Testis (tissue), 2 donors: Measurements from ENCODE around the gene PSENEN.
A peak's percentile ranks its signal among the peaks of the same experiment; 100 is the strongest.

Source experiments
- POLR2A ChIP-seq: fragments of 450-650 bp; IDR thresholded peaks from one replicate; pipeline ENCODE4 v1.6.1; 2017; ENCODE audit warnings: antibody characterized with exemption, mild to moderate bottlenecking, moderate library complexity
- TF ChIP-seq, protein P1 (sequence below), 3 experiments: fragments of 450-650 bp in 2 of 3; fragments of 200-600 bp in 1 of 3; sonication (generic) in 1 of 3; IDR thresholded peaks; one replicate each; pipeline ENCODE4 v1.5.1; 2016 to 2019; ENCODE audit warnings: antibody characterized with exemption in 3 of 3, mild to moderate bottlenecking in 2 of 3, moderate library complexity in 1 of 3

DNA sequence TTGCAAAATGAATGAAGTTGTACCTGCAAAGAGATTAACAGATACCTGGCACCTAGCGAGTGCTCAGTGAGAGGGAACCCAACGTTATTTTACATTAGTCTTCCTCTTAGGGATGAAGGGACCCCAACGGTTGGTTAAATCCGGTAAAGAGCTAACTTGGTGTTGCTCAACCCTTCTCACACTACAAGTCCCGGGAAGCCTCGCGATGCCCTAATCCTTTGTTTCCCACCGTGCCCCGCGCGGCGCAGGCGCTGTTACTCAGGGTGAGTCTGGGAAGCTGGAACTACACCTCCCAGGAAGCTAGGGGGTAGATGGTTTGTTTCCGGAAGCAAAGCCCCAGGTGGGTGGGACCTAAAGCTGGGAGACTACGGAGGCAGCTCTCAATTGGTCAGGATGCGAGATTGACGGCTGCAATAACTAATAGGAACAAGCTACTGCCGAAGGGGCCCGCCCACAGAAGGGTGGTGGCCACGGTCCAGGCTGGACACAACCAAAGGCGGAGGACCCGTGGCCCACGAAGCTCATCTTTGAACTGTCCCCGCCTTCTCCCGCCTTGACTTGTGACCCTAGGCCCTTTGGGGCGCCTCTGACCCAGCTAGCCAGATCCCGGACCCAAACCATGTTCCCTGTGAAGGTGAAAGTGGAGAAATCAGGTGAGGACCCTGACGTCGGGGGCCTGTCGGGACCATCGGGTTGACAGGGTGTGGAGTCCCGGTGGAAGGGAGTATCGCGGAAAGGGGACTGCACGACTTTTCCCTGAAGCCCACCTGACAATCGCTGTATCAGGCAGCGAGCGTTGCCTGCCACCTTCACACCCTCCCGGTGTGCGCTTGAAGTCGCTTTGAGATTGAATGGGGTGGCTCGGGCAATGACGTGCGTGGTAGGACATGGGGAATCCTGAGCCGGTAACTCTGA is 2.9 kb downstream of the PSENEN start, which contains the start of gene LIN37:
- TF ChIP-seq, protein P1, sequence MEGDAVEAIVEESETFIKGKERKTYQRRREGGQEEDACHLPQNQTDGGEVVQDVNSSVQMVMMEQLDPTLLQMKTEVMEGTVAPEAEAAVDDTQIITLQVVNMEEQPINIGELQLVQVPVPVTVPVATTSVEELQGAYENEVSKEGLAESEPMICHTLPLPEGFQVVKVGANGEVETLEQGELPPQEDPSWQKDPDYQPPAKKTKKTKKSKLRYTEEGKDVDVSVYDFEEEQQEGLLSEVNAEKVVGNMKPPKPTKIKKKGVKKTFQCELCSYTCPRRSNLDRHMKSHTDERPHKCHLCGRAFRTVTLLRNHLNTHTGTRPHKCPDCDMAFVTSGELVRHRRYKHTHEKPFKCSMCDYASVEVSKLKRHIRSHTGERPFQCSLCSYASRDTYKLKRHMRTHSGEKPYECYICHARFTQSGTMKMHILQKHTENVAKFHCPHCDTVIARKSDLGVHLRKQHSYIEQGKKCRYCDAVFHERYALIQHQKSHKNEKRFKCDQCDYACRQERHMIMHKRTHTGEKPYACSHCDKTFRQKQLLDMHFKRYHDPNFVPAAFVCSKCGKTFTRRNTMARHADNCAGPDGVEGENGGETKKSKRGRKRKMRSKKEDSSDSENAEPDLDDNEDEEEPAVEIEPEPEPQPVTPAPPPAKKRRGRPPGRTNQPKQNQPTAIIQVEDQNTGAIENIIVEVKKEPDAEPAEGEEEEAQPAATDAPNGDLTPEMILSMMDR (IDR thresholded peaks at IDR 0.05), result peak in 2 of 3 experiments; percentile 1 to 15
- peak; percentile 80 for TF ChIP-seq POLR2A
